Glomerular endothelial cell (primary cell): ENCODE results near the gene SLC32A1. TPM values are rescaled to one million over a fixed set of nuclear protein-coding genes. Genes with fewer than 3 reads are reported as not detected.

Experiments
- total RNA-seq: library from RNA; depleted of rRNA; stranded (reverse); fragments of >200 nt; gene quantifications from 2 replicates; pipeline ENCODE4 v1.2.3, GENCODE V29; 2015

Gene SLC32A1
- total RNA-seq, 1 donor from 2014 or later: not detected

Other genes with a start within 250 kb of the SLC32A1 start
- gene ADIG, start 143.3 kb upstream of the SLC32A1 start, total RNA-seq: not detected in 2 replicates
- gene ARHGAP40, start 122.7 kb upstream of the SLC32A1 start, total RNA-seq: 0.34 TPM in 1 of 2 replicates, not detected in the other
- gene ACTR5, start 24.0 kb downstream of the SLC32A1 start, total RNA-seq: 9.7 and 11.0 TPM in 2 replicates
- gene PPP1R16B, start 81.2 kb downstream of the SLC32A1 start, total RNA-seq: 56.4 and 132 TPM in 2 replicates
- 11.7 and 13.5 TPM in 2 replicates for gene FAM83D, start 201.9 kb downstream of the SLC32A1 start, total RNA-seq
- 7.2 and 9.0 TPM in 2 replicates for gene DHX35, start 237.9 kb downstream of the SLC32A1 start, total RNA-seq